SK-N-SH (cell line): ENCODE results near the gene MYO15A.

Experiments used
- NRF1 ChIP-seq: IDR thresholded peaks from 2 replicates; pipeline ENCODE4 v1.6.1; 2012; ENCODE audit warnings: low read depth, mild to moderate bottlenecking, low read length
- RXRA ChIP-seq: IDR thresholded peaks from 2 replicates; pipeline ENCODE4 v1.4.0; 2012; ENCODE audit warnings: low read depth, mild to moderate bottlenecking, borderline replicate concordance
- SIN3A ChIP-seq: IDR thresholded peaks from 2 replicates; pipeline ENCODE4 v1.6.1; 2012; ENCODE audit warnings: low read depth, mild to moderate bottlenecking, low read length, moderate library complexity, borderline replicate concordance
- TF ChIP-seq, protein P1 (sequence below): fragments of 200-600 bp; sonication (generic); IDR thresholded peaks from 2 replicates; pipeline ENCODE4 v1.6.1; 2017; ENCODE audit warnings: antibody characterized with exemption, mild to moderate bottlenecking, moderate library complexity

DNA sequence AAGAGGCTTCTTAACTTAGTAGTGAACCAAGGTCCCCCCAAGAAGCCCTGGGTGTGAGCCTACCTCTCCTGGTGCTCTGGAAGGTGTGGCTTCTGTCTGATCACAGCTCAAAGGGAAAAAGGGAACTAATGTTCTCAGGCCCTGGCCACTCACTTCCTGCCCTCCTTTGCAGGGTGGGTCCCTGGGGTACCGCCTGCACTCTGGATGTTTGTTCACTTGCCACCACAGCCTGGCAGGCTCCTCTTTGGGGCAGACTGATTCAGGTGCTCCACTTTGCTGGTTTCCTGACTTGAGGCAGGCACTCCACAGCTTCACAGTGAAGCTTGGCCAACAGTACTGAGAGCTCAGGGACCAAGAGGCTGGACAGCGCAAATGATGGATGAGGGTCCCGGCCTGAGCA, 5.9 kb upstream of the MYO15A start:
- TF ChIP-seq, protein P1, sequence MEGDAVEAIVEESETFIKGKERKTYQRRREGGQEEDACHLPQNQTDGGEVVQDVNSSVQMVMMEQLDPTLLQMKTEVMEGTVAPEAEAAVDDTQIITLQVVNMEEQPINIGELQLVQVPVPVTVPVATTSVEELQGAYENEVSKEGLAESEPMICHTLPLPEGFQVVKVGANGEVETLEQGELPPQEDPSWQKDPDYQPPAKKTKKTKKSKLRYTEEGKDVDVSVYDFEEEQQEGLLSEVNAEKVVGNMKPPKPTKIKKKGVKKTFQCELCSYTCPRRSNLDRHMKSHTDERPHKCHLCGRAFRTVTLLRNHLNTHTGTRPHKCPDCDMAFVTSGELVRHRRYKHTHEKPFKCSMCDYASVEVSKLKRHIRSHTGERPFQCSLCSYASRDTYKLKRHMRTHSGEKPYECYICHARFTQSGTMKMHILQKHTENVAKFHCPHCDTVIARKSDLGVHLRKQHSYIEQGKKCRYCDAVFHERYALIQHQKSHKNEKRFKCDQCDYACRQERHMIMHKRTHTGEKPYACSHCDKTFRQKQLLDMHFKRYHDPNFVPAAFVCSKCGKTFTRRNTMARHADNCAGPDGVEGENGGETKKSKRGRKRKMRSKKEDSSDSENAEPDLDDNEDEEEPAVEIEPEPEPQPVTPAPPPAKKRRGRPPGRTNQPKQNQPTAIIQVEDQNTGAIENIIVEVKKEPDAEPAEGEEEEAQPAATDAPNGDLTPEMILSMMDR, result no peak
- TF ChIP-seq SIN3A, result no peak
- TF ChIP-seq NRF1, result no peak
- TF ChIP-seq RXRA, result no peak
